ENCODE measurements around the gene KCNMA1. TPM values are rescaled to one million over a fixed set of nuclear protein-coding genes. Genes with fewer than 3 reads are reported as not detected.
A peak's percentile ranks its signal among the peaks of the same experiment; 100 is the strongest.

The KCNMA1 gene
- total RNA-seq, 1 experiment from 2014 or later: 143 TPM

DNA sequence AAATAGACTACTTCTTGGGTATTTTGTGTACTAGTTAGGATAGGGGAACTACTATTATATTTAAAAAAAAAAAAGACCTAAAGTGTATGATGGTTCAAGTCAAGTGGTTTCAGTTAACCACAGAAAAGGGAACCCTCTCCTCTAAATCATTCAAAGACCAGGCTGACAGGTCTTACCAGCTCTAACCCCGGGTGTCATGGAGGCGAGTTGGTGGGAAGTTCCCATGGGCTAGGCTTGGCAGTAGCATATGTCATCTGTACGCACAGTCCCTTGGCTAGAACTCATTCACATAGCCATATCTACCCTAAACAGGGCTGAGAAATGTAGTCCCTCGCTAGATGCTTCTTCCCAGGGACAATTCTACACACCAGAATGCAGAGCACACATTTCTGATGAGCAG is 37.7 kb upstream of the KCNMA1 start:
- TF ChIP-seq EZH2phosphoT487 (IDR thresholded peaks at IDR 0.05; ENCODE audit: borderline replicate concordance, low read length) (no peak), EZH2 (IDR thresholded peaks at IDR 0.05; ENCODE audit: low read length, unreplicated experiment) (no peak)
- TF ChIP-seq, protein P1, sequence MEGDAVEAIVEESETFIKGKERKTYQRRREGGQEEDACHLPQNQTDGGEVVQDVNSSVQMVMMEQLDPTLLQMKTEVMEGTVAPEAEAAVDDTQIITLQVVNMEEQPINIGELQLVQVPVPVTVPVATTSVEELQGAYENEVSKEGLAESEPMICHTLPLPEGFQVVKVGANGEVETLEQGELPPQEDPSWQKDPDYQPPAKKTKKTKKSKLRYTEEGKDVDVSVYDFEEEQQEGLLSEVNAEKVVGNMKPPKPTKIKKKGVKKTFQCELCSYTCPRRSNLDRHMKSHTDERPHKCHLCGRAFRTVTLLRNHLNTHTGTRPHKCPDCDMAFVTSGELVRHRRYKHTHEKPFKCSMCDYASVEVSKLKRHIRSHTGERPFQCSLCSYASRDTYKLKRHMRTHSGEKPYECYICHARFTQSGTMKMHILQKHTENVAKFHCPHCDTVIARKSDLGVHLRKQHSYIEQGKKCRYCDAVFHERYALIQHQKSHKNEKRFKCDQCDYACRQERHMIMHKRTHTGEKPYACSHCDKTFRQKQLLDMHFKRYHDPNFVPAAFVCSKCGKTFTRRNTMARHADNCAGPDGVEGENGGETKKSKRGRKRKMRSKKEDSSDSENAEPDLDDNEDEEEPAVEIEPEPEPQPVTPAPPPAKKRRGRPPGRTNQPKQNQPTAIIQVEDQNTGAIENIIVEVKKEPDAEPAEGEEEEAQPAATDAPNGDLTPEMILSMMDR (conservative IDR thresholded peaks at IDR 0.05; ENCODE audit: low read depth, low read length): no peak
- Histone ChIP-seq H3K27ac (ENCODE audit: low read length) (no peak overlapping the region), H3K4me2 (ENCODE audit: low read length) (no peak overlapping the region), H3K9me3 (ENCODE audit: low read length) (no peaks in the 10 kb centered on the region), H3K36me3 (ENCODE audit: low read depth, low read length) (no peaks in the 10 kb centered on the region), H3K79me2 (ENCODE audit: low read length) (no peaks in the 10 kb centered on the region), H3F3A (ENCODE audit: low read length, unreplicated experiment) (no peaks in the 10 kb centered on the region), H3K4me1 (ENCODE audit: insufficient read depth, low read length) (peaks cover 14% of the 10 kb centered on the region; the same call in 1 of the 2 replicates), H2AFZ (ENCODE audit: low read length) (no peak overlapping the region), H3K9ac (ENCODE audit: low read length) (no peak overlapping the region), H3K9me2 (replicated peaks; ENCODE audit: low read length) (no peaks in the 10 kb centered on the region), H3K27me3 (ENCODE audit: low read length) (no peaks in the 10 kb centered on the region), H4K20me1 (ENCODE audit: low read length) (no peaks in the 10 kb centered on the region), H3K4me3 (ENCODE audit: low read length) (no peak overlapping the region)
- BruUV-seq (replicated peaks): no TSS peak
- DNase-seq (no peak), ATAC-seq (no peak)
- ChIA-PET CTCF (no interaction called here), POLR2A (ENCODE audit: unreplicated experiment) (no interaction called here)
- intact Hi-C loops (cut with micrococcal nuclease): no loop called here

DNA sequence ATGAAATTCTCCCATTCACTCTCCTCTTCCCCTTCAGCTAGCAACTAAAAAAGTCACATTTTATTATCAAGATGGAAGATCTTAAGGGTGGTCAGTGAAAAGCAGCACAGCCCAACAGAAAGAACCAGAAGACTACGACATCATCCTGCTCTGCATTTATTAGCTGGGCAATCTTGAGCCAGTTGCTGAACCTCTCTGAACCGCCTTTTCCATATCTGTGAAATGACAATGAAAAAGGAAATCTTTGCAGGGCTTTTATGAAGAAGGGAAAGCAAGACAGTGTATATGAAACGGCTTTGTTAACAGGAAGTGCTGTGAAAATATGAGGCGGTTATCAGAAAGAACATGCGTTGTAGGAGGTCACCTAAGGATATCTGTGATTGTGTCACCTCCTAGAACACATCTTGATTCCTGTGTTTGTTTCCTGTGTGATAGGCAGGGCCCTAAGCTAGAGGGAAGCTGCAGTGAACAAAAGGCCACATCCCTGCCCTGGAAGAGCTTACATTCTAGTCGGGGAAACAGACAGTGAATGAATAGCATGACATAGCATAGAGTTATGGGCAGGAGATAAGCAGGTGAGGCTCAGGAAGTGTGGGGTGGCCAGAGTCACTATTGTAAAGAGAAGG is 36.0 kb upstream of the KCNMA1 start:
- no peaks in the 10 kb centered on the region for H3K36me3 ChIP-seq (ENCODE audit: low read depth, low read length)
- no peak overlapping the region for H3K4me2 ChIP-seq (ENCODE audit: low read length)
- H3K27me3 ChIP-seq (ENCODE audit: low read length): no peaks in the 10 kb centered on the region
- H3K27ac ChIP-seq (ENCODE audit: low read length): no peak overlapping the region
- H3K4me3 ChIP-seq (ENCODE audit: low read length): no peak overlapping the region
- CTCF ChIA-PET: no interaction called here
- no peaks in the 10 kb centered on the region for H3K9me2 ChIP-seq (replicated peaks; ENCODE audit: low read length)
- no peaks in the 10 kb centered on the region for H3K9me3 ChIP-seq (ENCODE audit: low read length)
- no peak overlapping the region for H2AFZ ChIP-seq (ENCODE audit: low read length)
- H3K9ac ChIP-seq (ENCODE audit: low read length): no peak overlapping the region
- no TSS peak for BruUV-seq (replicated peaks)
- H3F3A ChIP-seq (ENCODE audit: low read length, unreplicated experiment): no peaks in the 10 kb centered on the region
- no peaks in the 10 kb centered on the region for H4K20me1 ChIP-seq (ENCODE audit: low read length)
- no peaks in the 10 kb centered on the region for H3K79me2 ChIP-seq (ENCODE audit: low read length)
- intact Hi-C loops (cut with micrococcal nuclease): no loop called here
- TF ChIP-seq EZH2phosphoT487 (IDR thresholded peaks at IDR 0.05; ENCODE audit: borderline replicate concordance, low read length): no peak
- TF ChIP-seq, protein P1 (conservative IDR thresholded peaks at IDR 0.05; ENCODE audit: low read depth, low read length): no peak
- TF ChIP-seq EZH2 (IDR thresholded peaks at IDR 0.05; ENCODE audit: low read length, unreplicated experiment): no peak
- POLR2A ChIA-PET (ENCODE audit: unreplicated experiment): no interaction called here
- DNase-seq (no peak), ATAC-seq (no peak)
- peaks cover 14% of the 10 kb centered on the region; the same call in 1 of the 2 replicates for H3K4me1 ChIP-seq (ENCODE audit: insufficient read depth, low read length)

DNA sequence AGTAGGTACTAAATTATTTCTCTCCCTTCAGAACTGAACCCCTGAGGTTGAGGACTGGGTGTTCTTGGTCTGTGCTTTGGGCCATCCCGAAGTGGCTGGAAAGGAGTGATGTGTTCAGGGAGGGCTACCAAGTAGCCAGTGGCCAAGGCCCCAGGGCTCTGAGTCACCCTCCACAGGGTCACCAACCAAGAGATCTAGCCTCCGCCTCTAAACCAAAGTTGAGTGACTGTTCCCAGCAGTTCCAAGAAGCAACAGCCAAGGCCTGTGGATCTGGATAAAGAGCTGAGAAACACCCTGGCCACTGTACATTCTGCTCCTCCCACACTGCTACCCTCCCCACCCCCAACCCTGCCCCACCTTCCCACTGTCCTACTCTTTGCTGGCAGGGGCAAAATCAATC is 35.5 kb upstream of the KCNMA1 start:
- ChIA-PET CTCF (no interaction called here), POLR2A (ENCODE audit: unreplicated experiment) (no interaction called here)
- Histone ChIP-seq H4K20me1 (ENCODE audit: low read length) (no peaks in the 10 kb centered on the region), H3F3A (ENCODE audit: low read length, unreplicated experiment) (no peaks in the 10 kb centered on the region), H3K79me2 (ENCODE audit: low read length) (no peaks in the 10 kb centered on the region), H3K4me1 (ENCODE audit: insufficient read depth, low read length) (peaks cover 14% of the 10 kb centered on the region; the same call in 1 of the 2 replicates), H3K9me2 (replicated peaks; ENCODE audit: low read length) (no peaks in the 10 kb centered on the region), H3K4me2 (ENCODE audit: low read length) (no peak overlapping the region), H3K9ac (ENCODE audit: low read length) (no peak overlapping the region), H3K9me3 (ENCODE audit: low read length) (no peaks in the 10 kb centered on the region), H3K27me3 (ENCODE audit: low read length) (no peaks in the 10 kb centered on the region), H3K4me3 (ENCODE audit: low read length) (no peak overlapping the region), H3K27ac (ENCODE audit: low read length) (no peak overlapping the region), H2AFZ (ENCODE audit: low read length) (no peak overlapping the region), H3K36me3 (ENCODE audit: low read depth, low read length) (no peaks in the 10 kb centered on the region)
- ATAC-seq (peak; percentile 34; the same call in 1 of the 2 replicates), DNase-seq (peak; percentile 81)
- intact Hi-C loops (cut with micrococcal nuclease): no loop called here
- BruUV-seq (replicated peaks): no TSS peak
- TF ChIP-seq EZH2phosphoT487 (IDR thresholded peaks at IDR 0.05; ENCODE audit: borderline replicate concordance, low read length) (no peak), EZH2 (IDR thresholded peaks at IDR 0.05; ENCODE audit: low read length, unreplicated experiment) (no peak)
- TF ChIP-seq, protein P1 (conservative IDR thresholded peaks at IDR 0.05; ENCODE audit: low read depth, low read length): no peak

Data from PC-3 (cell line).